HepG2 (cell line): ENCODE results near the gene MEX3A. TPM values are rescaled to one million over a fixed set of nuclear protein-coding genes. Genes with fewer than 3 reads are reported as not detected.

Experiments used
- FOXO1 ChIP-seq: sonication (generic); formaldehyde crosslinking; IDR thresholded peaks from 2 replicates; pipeline ENCODE4 v1.4.0; 2020; ENCODE audit warnings: missing genetic modification reagents
- HDAC6 ChIP-seq: fragments of 200-600 bp; sonication (generic); IDR thresholded peaks from 2 replicates; pipeline ENCODE4 v1.7.0; 2017; ENCODE audit warnings: mild to moderate bottlenecking, antibody characterized with exemption, low read length, low read depth
- HNF4A ChIP-seq: sonication (generic); formaldehyde crosslinking; IDR thresholded peaks from 2 replicates; pipeline ENCODE4 v1.4.0; 2020; ENCODE audit warnings: missing genetic modification reagents
- MED8 ChIP-seq: sonication (generic); formaldehyde crosslinking; IDR thresholded peaks from 2 replicates; pipeline ENCODE4 v1.8.1; 2023; ENCODE audit warnings: mild to moderate bottlenecking, missing genetic modification reagents; ENCODE audit not compliant: insufficient replicate concordance
- MTF1 ChIP-seq: sonication (generic); formaldehyde crosslinking; IDR thresholded peaks from 2 replicates; pipeline ENCODE4 v1.5.0; 2020; ENCODE audit warnings: missing genetic modification reagents
- NONO ChIP-seq, 2 experiments: fragments of 450-650 bp in 1 of 2; sonication (generic) in 1 of 2; formaldehyde crosslinking in 1 of 2; IDR thresholded peaks in 1 of 2; conservative IDR thresholded peaks in 1 of 2; 2 replicates each; pipeline versions ENCODE4 v1.6.1 to v1.8.0; 2017 to 2022; ENCODE audit warnings: mild to moderate bottlenecking in 1 of 2, missing genetic modification reagents in 1 of 2, moderate library complexity in 1 of 2
- RBM22 ChIP-seq: fragments of 200-400 bp; formaldehyde crosslinking; optimal IDR thresholded peaks from 2 replicates; pipeline ENCODE3; 2017; ENCODE audit warnings: mild to moderate bottlenecking, low read length, moderate library complexity
- SMC3 ChIP-seq: IDR thresholded peaks from 2 replicates; pipeline ENCODE4 v1.6.1; 2011; ENCODE audit warnings: low read length, improper control_type of control experiment
- ZNF160 ChIP-seq: sonication (generic); formaldehyde crosslinking; IDR thresholded peaks from 2 replicates; pipeline ENCODE4 v1.8.0; 2022; ENCODE audit warnings: mild to moderate bottlenecking, inconsistent platforms, missing genetic modification reagents
- ZNF260 ChIP-seq: sonication (generic); formaldehyde crosslinking; IDR thresholded peaks from 2 replicates; pipeline ENCODE4 v1.4.0; 2020; ENCODE audit warnings: missing genetic modification reagents, low read depth, mild to moderate bottlenecking, borderline replicate concordance
- ZNF335 ChIP-seq: sonication (generic); formaldehyde crosslinking; IDR thresholded peaks from 2 replicates; pipeline ENCODE4 v1.4.0; 2020; ENCODE audit warnings: missing genetic modification reagents
- ZNF83 ChIP-seq: sonication (generic); formaldehyde crosslinking; IDR thresholded peaks from 2 replicates; pipeline ENCODE4 v1.4.0; 2020; ENCODE audit warnings: missing genetic modification reagents, mild to moderate bottlenecking, borderline replicate concordance
- ZNF841 ChIP-seq: sonication (generic); formaldehyde crosslinking; IDR thresholded peaks from 2 replicates; pipeline ENCODE4 v1.8.1; 2023; ENCODE audit warnings: missing genetic modification reagents, borderline replicate concordance
- ZSCAN22 ChIP-seq: sonication (generic); formaldehyde crosslinking; IDR thresholded peaks from 2 replicates; pipeline ENCODE4 v1.4.0; 2020; ENCODE audit warnings: mild to moderate bottlenecking, missing genetic modification reagents
- polyA plus RNA-seq, 8 experiments: library from polyadenylated mRNA; depleted of rRNA in 3 of 8; stranded (reverse) in 7 of 8; unstranded in 1 of 8; fragments of >200 nt; fragmentation: Illumina TruSeq in 4 of 8; extraction: Trizol in 4 of 8; gene quantifications; 2 replicates each; pipeline versions ENCODE4 v1.2.1 to v1.2.3, GENCODE V29; 2011 to 2016; ENCODE audit warnings: low read depth in 4 of 8, missing spikeins in 1 of 8, mixed read lengths in 1 of 8; ENCODE audit not compliant: insufficient read depth in 1 of 8
- total RNA-seq, 5 experiments: library from RNA; depleted of rRNA; stranded (reverse); fragments of >200 nt; fragmentation: Illumina TruSeq; extraction: Trizol; gene quantifications; 2 replicates each; pipeline ENCODE4 v1.2.3, GENCODE V29; 2016; ENCODE audit warnings: low read depth in 1 of 5
- TF ChIP-seq, protein P1 (sequence below): IDR thresholded peaks from 2 replicates; pipeline ENCODE4 v1.6.1; 2016; ENCODE audit warnings: missing compliant biosample characterization, missing genetic modification reagents, borderline replicate concordance
- TF ChIP-seq, protein P2 (sequence below): sonication (generic); formaldehyde crosslinking; IDR thresholded peaks from 2 replicates; pipeline ENCODE4 v1.8.0; 2022; ENCODE audit warnings: mild to moderate bottlenecking, missing genetic modification reagents, moderate library complexity
- TF ChIP-seq, protein P3 (sequence below): sonication (generic); formaldehyde crosslinking; IDR thresholded peaks from 2 replicates; pipeline ENCODE4; 2020; ENCODE audit warnings: missing genetic modification reagents, mild to moderate bottlenecking, borderline replicate concordance
- TF ChIP-seq, protein P4 (sequence below): sonication (generic); formaldehyde crosslinking; conservative IDR thresholded peaks from 2 replicates; pipeline ENCODE4 v1.8.1; 2023; ENCODE audit warnings: missing genetic modification reagents
- TF ChIP-seq, protein P5 (sequence below): IDR thresholded peaks from 2 replicates; pipeline ENCODE4 v1.6.1; 2012; ENCODE audit warnings: inconsistent platforms
- TF ChIP-seq, protein P6 (sequence below): sonication (generic); formaldehyde crosslinking; IDR thresholded peaks from 2 replicates; pipeline ENCODE4 v1.9.0; 2021; ENCODE audit warnings: missing genetic modification reagents, borderline replicate concordance

Gene MEX3A
- total and polyA plus RNA-seq, 2 of the 13 experiments (the other 11 are each of a cell fraction or from before 2014, with no cell fraction given): 7.6 to 9.1 TPM

DNA sequence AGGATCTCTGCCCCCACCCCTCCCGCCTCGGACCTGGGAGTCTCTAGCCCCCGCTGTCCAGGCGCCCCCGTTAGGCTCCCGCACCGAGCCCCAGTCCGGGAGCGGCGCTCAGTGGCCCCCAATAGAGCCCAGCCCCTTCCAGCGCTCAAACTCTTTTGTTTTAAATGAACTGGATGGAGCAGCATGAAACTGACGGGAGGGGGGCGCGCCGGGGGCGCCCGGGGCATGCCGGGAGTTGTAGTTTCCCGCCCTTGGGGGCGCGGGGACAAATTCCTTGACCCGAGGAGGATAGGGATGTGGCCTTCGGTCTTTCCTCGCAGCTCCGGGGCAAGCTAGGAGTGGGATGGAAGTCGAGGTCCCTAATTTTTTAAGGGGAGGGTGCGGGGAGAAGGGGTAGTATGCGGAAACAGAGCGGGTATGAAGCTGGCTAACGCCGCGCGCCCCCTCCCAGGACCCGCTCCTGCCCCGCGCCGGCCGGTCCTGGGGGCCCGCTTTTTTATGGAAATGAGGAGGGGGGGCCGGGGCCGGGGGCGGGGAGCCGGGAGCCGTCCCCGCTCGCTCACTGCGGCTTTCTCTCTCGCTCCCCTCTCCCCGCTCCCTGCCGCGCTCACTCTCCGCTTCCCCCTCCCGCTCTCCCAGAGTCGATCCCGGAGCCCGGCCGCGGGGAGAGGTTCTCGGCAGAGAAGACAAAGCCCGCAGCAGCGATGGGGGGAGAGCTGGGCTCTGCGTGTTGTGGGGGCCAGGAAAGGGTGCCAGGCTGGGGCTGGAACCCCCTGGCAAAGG lies at the start of gene MEX3A (continued):
- TF ChIP-seq ZNF83 (CRISPR knock-in tag) (no peak), ZNF841 (CRISPR knock-in tag) (no peak), SMC3 (no peak), MED8 (CRISPR knock-in tag) (no peak), FOXO1 (CRISPR knock-in tag) (no peak), ZSCAN22 (no peak), ZNF260 (CRISPR knock-in tag) (no peak), ZNF160 (CRISPR knock-in tag) (no peak; the same call in 1 of the 2 replicates), HNF4A (CRISPR knock-in tag) (peak; percentile 63), NONO (IDR thresholded peaks at IDR 0.05) (no peak), NONO (CRISPR knock-in tag; conservative IDR thresholded peaks at IDR 0.05) (peak; percentile 55), ZNF335 (CRISPR knock-in tag) (no peak; the same call in none of the 2 replicates), RBM22 (no peak), MTF1 (no peak), HDAC6 (no peak)
- TF ChIP-seq, protein P1, sequence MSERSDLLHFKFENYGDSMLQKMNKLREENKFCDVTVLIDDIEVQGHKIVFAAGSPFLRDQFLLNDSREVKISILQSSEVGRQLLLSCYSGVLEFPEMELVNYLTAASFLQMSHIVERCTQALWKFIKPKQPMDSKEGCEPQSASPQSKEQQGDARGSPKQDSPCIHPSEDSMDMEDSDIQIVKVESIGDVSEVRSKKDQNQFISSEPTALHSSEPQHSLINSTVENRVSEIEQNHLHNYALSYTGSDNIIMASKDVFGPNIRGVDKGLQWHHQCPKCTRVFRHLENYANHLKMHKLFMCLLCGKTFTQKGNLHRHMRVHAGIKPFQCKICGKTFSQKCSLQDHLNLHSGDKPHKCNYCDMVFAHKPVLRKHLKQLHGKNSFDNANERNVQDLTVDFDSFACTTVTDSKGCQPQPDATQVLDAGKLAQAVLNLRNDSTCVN: no peak
- TF ChIP-seq, protein P2, sequence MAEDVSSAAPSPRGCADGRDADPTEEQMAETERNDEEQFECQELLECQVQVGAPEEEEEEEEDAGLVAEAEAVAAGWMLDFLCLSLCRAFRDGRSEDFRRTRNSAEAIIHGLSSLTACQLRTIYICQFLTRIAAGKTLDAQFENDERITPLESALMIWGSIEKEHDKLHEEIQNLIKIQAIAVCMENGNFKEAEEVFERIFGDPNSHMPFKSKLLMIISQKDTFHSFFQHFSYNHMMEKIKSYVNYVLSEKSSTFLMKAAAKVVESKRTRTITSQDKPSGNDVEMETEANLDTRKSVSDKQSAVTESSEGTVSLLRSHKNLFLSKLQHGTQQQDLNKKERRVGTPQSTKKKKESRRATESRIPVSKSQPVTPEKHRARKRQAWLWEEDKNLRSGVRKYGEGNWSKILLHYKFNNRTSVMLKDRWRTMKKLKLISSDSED: no peak
- TF ChIP-seq, protein P3, sequence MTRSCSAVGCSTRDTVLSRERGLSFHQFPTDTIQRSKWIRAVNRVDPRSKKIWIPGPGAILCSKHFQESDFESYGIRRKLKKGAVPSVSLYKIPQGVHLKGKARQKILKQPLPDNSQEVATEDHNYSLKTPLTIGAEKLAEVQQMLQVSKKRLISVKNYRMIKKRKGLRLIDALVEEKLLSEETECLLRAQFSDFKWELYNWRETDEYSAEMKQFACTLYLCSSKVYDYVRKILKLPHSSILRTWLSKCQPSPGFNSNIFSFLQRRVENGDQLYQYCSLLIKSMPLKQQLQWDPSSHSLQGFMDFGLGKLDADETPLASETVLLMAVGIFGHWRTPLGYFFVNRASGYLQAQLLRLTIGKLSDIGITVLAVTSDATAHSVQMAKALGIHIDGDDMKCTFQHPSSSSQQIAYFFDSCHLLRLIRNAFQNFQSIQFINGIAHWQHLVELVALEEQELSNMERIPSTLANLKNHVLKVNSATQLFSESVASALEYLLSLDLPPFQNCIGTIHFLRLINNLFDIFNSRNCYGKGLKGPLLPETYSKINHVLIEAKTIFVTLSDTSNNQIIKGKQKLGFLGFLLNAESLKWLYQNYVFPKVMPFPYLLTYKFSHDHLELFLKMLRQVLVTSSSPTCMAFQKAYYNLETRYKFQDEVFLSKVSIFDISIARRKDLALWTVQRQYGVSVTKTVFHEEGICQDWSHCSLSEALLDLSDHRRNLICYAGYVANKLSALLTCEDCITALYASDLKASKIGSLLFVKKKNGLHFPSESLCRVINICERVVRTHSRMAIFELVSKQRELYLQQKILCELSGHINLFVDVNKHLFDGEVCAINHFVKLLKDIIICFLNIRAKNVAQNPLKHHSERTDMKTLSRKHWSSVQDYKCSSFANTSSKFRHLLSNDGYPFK (CRISPR knock-in tag): no peak
- TF ChIP-seq, protein P4, sequence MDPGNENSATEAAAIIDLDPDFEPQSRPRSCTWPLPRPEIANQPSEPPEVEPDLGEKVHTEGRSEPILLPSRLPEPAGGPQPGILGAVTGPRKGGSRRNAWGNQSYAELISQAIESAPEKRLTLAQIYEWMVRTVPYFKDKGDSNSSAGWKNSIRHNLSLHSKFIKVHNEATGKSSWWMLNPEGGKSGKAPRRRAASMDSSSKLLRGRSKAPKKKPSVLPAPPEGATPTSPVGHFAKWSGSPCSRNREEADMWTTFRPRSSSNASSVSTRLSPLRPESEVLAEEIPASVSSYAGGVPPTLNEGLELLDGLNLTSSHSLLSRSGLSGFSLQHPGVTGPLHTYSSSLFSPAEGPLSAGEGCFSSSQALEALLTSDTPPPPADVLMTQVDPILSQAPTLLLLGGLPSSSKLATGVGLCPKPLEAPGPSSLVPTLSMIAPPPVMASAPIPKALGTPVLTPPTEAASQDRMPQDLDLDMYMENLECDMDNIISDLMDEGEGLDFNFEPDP: no peak
- TF ChIP-seq, protein P5, sequence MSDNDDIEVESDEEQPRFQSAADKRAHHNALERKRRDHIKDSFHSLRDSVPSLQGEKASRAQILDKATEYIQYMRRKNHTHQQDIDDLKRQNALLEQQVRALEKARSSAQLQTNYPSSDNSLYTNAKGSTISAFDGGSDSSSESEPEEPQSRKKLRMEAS: peak; percentile 79
- TF ChIP-seq, protein P6, sequence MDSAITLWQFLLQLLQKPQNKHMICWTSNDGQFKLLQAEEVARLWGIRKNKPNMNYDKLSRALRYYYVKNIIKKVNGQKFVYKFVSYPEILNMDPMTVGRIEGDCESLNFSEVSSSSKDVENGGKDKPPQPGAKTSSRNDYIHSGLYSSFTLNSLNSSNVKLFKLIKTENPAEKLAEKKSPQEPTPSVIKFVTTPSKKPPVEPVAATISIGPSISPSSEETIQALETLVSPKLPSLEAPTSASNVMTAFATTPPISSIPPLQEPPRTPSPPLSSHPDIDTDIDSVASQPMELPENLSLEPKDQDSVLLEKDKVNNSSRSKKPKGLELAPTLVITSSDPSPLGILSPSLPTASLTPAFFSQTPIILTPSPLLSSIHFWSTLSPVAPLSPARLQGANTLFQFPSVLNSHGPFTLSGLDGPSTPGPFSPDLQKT (CRISPR knock-in tag): no peak
